Measurements from ENCODE around the gene TMEM184B. TPM values are rescaled to one million over a fixed set of nuclear protein-coding genes. Genes with fewer than 3 reads are reported as not detected.
A peak's percentile ranks its signal among the peaks of the same experiment; 100 is the strongest.

TMEM184B gene
- total RNA-seq, 4 donors from 2014 or later = 42.9 to 92.2 (median 74.5) TPM

DNA sequence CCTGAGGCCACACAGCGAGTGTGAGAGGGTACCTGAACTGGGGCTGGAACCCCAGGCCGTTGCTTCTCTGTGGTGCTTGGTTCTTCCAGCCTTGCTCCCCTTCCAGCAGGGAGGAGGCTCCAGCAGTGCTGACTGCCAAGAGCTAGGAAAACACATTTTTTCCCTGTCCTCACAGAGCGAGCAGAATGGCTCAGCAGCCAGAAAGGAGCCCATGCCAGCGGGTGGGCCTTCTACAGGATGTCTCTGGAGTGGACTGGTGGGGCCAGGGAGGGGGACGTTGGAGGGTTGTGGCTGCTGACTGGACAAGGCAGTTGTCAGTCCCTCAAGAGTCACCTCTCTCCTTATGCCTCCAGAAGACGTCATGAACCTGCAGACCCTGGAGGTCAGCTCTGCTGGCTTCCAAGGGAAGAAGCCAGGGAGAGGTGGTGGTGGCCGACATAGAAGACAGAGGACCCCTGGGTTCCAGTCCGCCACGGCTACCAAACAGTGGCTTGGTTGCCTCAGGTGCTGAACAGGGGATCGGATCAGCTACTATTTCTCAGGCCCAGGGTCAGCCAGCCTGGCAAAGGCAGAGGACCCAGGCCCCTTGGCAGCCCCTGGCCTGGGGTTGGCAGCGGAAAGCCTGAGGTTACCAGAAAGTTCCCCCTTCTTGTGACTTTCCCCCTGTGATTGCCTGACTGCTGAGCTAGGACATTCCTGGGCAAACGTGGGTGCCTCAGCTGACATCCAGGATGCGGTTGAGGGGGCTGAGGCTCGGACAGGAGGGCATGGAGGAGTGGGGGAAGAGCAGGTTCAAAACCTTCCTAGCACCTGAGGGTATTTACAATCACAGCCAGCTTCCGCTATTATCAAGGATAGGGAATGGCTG lies 67.3 kb downstream of the TMEM184B start:
- intact Hi-C loops (cut with DNase I) = no loop called here
- H3K4me3 ChIP-seq (replicated peaks in 1 of 3) = no peak overlapping the region
- peak; percentile 56 to 72 for DNase-seq
- 59 to 78% methylated on average over 11 to 15 of the region's 15 CpGs for WGBS, 2 donors
- no peaks in the 10 kb centered on the region for H3K9me3 ChIP-seq
- H3K27ac ChIP-seq = peak overlapping the region; percentile 68 to 100 (median 97)
- no peaks in the 10 kb centered on the region for H3K36me3 ChIP-seq
- TF ChIP-seq POLR2A (IDR thresholded peaks at IDR 0.05) = peak in 1 of 2 donors; percentile 10
- TF ChIP-seq, protein P1, sequence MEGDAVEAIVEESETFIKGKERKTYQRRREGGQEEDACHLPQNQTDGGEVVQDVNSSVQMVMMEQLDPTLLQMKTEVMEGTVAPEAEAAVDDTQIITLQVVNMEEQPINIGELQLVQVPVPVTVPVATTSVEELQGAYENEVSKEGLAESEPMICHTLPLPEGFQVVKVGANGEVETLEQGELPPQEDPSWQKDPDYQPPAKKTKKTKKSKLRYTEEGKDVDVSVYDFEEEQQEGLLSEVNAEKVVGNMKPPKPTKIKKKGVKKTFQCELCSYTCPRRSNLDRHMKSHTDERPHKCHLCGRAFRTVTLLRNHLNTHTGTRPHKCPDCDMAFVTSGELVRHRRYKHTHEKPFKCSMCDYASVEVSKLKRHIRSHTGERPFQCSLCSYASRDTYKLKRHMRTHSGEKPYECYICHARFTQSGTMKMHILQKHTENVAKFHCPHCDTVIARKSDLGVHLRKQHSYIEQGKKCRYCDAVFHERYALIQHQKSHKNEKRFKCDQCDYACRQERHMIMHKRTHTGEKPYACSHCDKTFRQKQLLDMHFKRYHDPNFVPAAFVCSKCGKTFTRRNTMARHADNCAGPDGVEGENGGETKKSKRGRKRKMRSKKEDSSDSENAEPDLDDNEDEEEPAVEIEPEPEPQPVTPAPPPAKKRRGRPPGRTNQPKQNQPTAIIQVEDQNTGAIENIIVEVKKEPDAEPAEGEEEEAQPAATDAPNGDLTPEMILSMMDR (IDR thresholded peaks at IDR 0.05) = no peak
- peaks cover 10 to 25% of the 10 kb centered on the region in 2 donors for H3K4me1 ChIP-seq
- no peaks in the 10 kb centered on the region for H3K27me3 ChIP-seq

GRCh38 chr22:38204784-38205183 lies 68.0 kb downstream of the TMEM184B start:
- no peaks in the 10 kb centered on the region for H3K36me3 ChIP-seq
- peaks cover 10 to 25% of the 10 kb centered on the region in 2 donors for H3K4me1 ChIP-seq
- intact Hi-C loops (cut with DNase I) = loop anchor here (5.0 kb wide), 1 partner anchor 113 kb away; the partner anchor contains the start of gene CSNK1E
- peak overlapping the region; percentile 32 to 100 (median 97) for H3K27ac ChIP-seq
- no peak overlapping the region for H3K4me3 ChIP-seq (replicated peaks in 1 of 3)
- no peak for DNase-seq
- H3K9me3 ChIP-seq = no peaks in the 10 kb centered on the region
- 82 to 89% methylated on average over 7 of the region's 7 CpGs for WGBS, 2 donors
- TF ChIP-seq POLR2A (IDR thresholded peaks at IDR 0.05) = no peak
- TF ChIP-seq, protein P1 (IDR thresholded peaks at IDR 0.05) = no peak
- H3K27me3 ChIP-seq = no peaks in the 10 kb centered on the region

GRCh38 chr22:38203855-38204514 lies 68.8 kb downstream of the TMEM184B start:
- Histone ChIP-seq H3K4me3 (replicated peaks in 1 of 3) (peak overlapping the region in 1 of 3 donors; percentile 85), H3K27ac (peak overlapping the region; percentile 97 to 100 (median 99)), H3K27me3 (no peaks in the 10 kb centered on the region), H3K4me1 (peaks cover 10 to 25% of the 10 kb centered on the region in 2 donors), H3K36me3 (no peaks in the 10 kb centered on the region), H3K9me3 (no peaks in the 10 kb centered on the region)
- TF ChIP-seq POLR2A (IDR thresholded peaks at IDR 0.05) = no peak
- TF ChIP-seq, protein P1 (IDR thresholded peaks at IDR 0.05) = no peak
- 89% methylated on average over 3 of the region's 3 CpGs for WGBS, 2 donors
- no peak for DNase-seq
- intact Hi-C loops (cut with DNase I) = loop anchor here (5.0 kb wide), 1 partner anchor 113 kb away; the partner anchor contains the start of gene CSNK1E

DNA sequence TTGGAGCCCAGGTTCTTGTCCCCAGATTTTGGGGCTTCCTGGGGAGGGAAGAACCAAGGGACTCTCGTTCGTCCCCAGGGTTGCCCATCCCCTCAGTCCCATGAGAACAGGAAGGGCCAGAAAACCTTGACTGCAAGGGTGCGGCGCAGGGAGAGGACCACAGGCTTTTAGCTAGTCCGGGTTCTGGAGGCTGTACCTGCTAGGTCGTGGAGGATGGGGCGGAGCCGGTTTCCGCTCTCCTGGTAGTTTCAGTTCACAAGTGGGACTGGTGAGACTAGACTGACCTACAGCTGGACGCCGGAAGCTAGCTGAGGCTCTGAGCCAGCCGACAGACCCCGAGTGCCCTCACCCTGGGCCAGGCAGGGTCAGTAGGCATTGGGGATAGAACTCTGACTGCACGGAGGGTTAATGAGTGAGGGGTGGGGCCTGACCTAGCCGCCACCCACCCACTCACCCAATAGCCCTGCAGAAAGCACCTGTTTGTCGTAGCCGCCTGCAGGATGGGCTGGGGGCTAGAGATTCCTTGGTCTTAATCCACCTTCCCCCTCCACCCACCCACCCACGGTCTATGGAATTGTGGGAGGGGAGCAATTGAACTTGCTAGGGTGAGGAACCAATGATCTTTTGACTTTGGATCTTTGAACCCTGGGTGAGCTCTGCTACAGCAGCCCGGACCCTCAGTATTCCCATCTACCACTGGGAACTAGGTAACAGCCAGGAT lies 69.6 kb downstream of the TMEM184B start:
- TF ChIP-seq, protein P1 (IDR thresholded peaks at IDR 0.05) = no peak
- peak; percentile 24 to 57 for TF ChIP-seq POLR2A (IDR thresholded peaks at IDR 0.05)
- Histone ChIP-seq H3K27me3 (no peaks in the 10 kb centered on the region), H3K9me3 (no peaks in the 10 kb centered on the region), H3K36me3 (no peaks in the 10 kb centered on the region), H3K27ac (peak overlapping the region; percentile 97 to 100 (median 99)), H3K4me1 (peaks cover 10 to 25% of the 10 kb centered on the region in 2 donors), H3K4me3 (replicated peaks in 1 of 3) (peak overlapping the region; percentile 42 to 91 (median 85))
- 7% methylated on average over 9 to 13 of the region's 19 CpGs for WGBS, 2 donors
- DNase-seq = peak; percentile 83 to 87
- intact Hi-C loops (cut with DNase I) = loop anchor here (5.0 kb wide), 1 partner anchor 114 kb away; the partner anchor contains the start of gene CSNK1E
